Cortex of kidney (tissue), 1 donor: ENCODE measurements around the gene HNRNPK.
A peak's percentile ranks its signal among the peaks of the same experiment; 100 is the strongest.

Experiments
- DNase-seq: peaks from one replicate; lab custom pipeline; 2025; lab: John Stamatoyannopoulos, UW

HNRNPK gene

DNA sequence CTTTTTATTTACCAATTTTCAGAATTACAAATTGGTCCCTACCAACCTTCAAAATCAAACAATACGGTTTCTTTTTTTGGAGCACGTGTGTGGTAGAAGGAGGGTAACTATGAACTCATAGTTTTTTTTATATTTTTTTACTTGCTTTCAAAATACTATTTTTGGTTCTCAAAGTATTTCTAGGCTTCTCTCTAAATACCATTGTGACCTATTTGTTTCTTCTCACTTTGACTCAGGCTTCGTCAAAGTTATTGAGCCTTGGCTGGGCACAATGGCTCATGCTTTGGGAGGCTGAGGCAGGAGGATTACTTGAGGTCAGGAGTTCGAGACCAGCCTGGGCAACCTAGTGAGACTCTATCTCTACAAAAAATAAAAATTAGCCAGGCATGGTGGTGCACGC lies 47.2 kb downstream of the HNRNPK start:
- DNase-seq, result no peak

DNA sequence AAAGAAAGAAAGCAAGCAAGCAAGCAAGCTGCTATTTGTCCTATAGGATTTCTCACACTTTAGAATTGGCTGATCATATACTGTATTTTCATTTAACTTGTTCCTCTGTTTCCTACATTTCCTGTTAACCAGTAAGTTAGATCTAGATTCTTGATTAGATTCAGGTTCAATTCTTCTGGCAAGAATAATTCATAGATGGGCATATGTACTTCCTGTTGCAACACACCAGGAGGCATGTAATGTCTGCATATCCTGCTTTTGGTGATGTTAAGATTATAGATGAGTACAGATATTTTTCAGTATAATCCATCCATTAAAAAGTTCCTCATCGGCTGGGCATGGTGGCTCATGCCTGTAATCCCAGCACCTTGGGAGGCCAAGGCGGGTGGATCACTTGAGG lies 48.0 kb downstream of the HNRNPK start:
- DNase-seq, result no peak

DNA sequence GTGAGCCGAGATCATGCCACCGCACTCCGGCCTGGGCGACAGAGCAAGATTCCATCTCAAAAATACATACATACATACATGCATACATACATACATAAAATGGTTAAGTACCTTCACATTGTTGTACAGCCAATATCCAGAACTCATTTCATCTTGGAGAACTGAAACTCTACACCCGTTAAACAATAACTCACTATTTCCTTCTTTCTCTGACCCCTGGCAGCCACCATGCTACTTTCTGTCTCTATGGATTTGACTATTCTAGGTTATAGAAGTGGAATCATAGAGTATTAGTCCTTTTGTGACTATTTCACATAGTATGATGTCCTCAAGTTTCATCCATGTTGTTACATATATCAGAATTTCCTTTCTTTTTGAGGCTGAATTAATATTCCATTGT lies 49.1 kb downstream of the HNRNPK start:
- DNase-seq, result no peak

DNA sequence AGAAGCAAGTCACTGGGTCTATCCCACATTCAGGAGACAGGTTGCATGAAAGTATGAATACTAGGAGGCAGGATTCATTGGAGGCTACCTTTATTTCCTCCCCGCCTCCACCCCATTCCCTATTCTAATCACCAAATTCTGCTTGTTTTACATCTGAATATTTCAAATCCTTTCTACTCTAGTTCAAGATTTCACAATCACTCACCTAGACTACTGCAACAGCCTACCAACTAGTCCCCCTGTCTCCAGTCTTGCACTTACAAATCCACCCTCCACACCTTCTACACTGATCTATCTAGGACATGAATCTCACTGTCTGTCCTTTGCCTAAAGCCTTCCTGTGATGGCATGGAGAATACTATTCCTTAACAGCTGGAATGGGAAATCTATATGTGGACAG lies 52.4 kb downstream of the HNRNPK start:
- no peak for DNase-seq

DNA sequence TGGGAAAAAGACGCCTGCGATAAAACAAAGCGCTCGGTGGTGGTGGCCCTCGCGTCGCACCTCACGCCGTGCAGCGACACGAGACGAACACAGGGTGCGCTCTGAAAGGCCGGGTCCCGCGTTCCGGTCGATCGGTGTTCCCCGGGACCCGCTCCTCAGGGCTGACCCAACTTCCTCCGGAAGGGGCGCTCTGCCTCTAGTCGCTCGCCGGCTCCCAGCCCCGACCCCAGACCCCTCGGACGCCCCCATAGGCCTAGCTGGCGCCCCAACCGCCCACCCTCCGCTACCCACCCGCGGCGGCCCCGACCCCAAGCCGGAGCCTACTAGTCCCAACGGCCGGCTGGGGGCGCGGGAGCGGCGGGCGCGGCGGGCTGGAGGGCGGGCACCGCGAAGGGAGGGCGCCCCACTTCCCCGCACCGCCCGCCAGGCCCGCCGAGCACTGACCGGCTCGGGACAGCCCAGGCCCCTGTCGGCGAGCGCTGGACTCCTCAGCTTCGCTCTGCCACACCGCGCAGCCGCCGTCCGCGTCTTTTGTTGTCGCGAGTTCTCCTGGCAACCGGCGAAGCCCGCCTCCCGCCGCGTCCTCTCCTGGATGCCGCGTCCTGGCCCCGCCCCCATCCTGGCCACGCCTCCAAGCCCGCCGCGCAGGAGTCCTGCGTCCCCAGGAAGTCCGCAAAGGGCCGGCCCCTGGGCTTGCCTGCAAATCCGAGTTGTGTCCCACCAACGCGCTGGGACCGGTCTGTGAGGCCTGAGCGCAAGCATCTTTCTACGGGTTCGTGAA lies 58.9 kb downstream of the HNRNPK start, which contains the start of gene KIF27:
Gene KIF27 (minus strand): TSS at position 506 of the 781 bp plus-strand sequence. CDS start 5,841 bp downstream, outside the sequence.
- DNase-seq, result peak; percentile 63

DNA sequence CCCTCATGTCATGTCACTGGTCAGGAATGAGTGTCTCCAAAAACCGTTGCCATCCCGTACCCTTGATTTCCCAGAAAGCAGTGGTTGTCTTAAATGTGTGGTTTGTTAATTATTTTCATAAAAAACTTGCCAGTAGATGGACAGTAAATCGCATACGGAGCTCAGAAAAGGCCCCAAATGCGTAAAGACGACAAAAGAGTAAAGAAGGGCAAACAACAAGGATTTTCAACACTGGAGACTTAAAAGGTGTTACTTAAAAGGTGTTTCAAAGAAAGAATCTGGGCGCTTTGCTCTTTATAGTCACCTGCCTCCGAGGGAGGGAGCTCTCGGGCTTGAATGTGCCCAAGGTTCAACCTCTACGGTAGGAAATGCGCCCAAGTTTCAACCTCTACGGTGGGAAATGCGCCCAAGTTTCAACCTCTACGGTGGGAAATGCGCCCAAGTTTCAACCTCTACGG lies 59.5 kb downstream of the HNRNPK start:
- DNase-seq, result no peak

DNA sequence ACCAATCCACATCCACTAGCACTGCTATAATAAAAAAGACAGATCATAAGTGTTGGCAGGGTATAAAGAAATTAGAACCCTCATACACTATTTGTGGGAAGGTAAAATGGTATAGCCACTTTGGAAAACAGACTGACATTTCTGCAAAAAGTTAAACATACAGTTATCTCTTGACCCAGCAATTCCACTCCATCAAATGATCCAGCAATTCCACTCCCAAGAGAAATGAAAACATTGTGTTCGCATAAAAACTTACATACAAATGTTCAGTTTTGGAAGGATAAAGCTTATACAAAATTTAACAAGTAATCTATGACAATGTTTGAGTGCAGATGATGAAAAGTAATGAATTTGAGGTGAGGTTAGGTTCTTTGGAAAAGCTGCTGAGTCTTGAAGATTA lies 60.9 kb downstream of the HNRNPK start:
- DNase-seq, result no peak
